ENCODE measurements around the gene SP6. TPM values are rescaled to one million over a fixed set of nuclear protein-coding genes. Genes with fewer than 3 reads are reported as not detected.

SP6 gene
- polyA plus RNA-seq, 1 donor: 2.7 TPM

- DNase-seq: no peak
Observed at GRCh38 chr17:47834756-47835155, 16.2 kb downstream of the SP6 start.

- no peak for DNase-seq
Observed at GRCh38 chr17:47831934-47832327, 19.0 kb downstream of the SP6 start.

- peak; percentile 94 for DNase-seq
Observed at GRCh38 chr17:47831003-47831933, 19.7 kb downstream of the SP6 start, which contains the start of the genes LRRC46 and MRPL10. LRRC46 (plus strand) TSS chr17:47831670; CDS start chr17:47831990, 320 bp downstream. MRPL10 (minus strand) TSS chr17:47831541; CDS start chr17:47831511, 30 bp downstream.

- no peak for DNase-seq
Observed at GRCh38 chr17:47830396-47831002, 20.5 kb downstream of the SP6 start.

- no peak for DNase-seq
Observed at GRCh38 chr17:47829870-47830269, 21.1 kb downstream of the SP6 start.

- DNase-seq: no peak
Observed at GRCh38 chr17:47823519-47823918, 27.4 kb downstream of the SP6 start.

- DNase-seq: no peak
Observed at GRCh38 chr17:47822785-47823184, 28.2 kb downstream of the SP6 start.

GRCh38 chr17:47821424-47822391 lies 29.3 kb downstream of the SP6 start, which contains the start of gene OSBPL7:
OSBPL7 (minus strand) TSS chr17:47821794; CDS start chr17:47820278, 1,516 bp downstream.
- DNase-seq: peak; percentile 67

- no peak for DNase-seq
Observed at GRCh38 chr17:47821031-47821423, 29.9 kb downstream of the SP6 start.

- no peak for DNase-seq
Observed at GRCh38 chr17:47820033-47820789, 30.8 kb downstream of the SP6 start.

- DNase-seq: no peak
Observed at GRCh38 chr17:47819475-47819874, 31.5 kb downstream of the SP6 start.

- no peak for DNase-seq
Observed at GRCh38 chr17:47818002-47818695, 32.8 kb downstream of the SP6 start.

GRCh38 chr17:47816947-47817346 lies 34.0 kb downstream of the SP6 start:
- no peak for DNase-seq

GRCh38 chr17:47816111-47816735 lies 34.7 kb downstream of the SP6 start:
- DNase-seq: no peak

GRCh38 chr17:47815106-47815918 lies 35.7 kb downstream of the SP6 start:
- DNase-seq: no peak

GRCh38 chr17:47813512-47814031 lies 37.4 kb downstream of the SP6 start:
- no peak for DNase-seq

GRCh38 chr17:47813077-47813476 lies 37.9 kb downstream of the SP6 start:
- DNase-seq: no peak

- no peak for DNase-seq
Observed at GRCh38 chr17:47812146-47812920, 38.6 kb downstream of the SP6 start.
